Erythroblast (primary cell): ENCODE measurements around the gene ACSL6.

ENCODE experiments used
- DNase-seq, 2 experiments: peaks; one replicate each; lab custom pipeline; 2025; lab: John Stamatoyannopoulos, UW
- GATA1 ChIP-seq: IDR thresholded peaks from 2 replicates; pipeline ENCODE4 v1.6.1; 2011; ENCODE audit warnings: low read depth, mild to moderate bottlenecking, control low read depth, low read length, moderate library complexity
- POLR2A ChIP-seq: IDR thresholded peaks from 2 replicates; pipeline ENCODE4 v1.6.1; 2011; ENCODE audit warnings: mild to moderate bottlenecking, low read length

The ACSL6 gene

DNA sequence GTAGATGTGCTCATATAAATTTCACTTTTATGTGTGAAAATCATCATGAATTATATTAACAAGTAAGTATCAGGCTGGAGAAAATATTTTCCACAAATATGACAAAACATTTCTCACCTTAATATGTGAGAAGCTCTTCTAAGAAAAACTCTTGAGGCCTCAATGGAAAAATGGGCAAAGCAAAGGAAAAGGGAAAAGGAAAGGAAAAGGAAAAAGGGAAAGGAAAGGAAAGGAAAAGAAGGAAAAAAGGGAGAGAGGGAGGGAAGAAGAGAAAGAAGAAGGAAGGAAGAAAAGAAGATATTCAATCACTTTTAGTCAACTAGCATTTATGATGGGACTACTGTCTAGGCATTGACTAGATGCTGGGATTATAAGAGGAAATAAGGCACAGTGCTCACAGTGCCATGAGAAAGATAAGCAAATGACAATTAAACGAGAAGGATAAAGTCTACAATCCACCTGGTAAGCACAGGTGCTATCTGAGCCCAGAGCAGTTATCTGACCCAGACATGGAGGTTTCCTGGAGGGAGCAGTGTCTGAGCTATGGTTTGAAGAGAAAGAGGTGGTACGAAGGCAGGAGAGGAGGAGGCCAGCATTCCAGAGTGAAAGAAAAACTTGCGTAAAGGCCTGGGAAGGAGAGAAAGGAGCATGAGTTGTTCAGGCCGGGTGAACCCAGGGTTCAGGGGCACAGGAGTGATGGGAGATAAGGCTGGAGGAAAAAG is 18.3 kb upstream of the ACSL6 start:
- TF ChIP-seq POLR2A (no peak), GATA1 (no peak)

DNA sequence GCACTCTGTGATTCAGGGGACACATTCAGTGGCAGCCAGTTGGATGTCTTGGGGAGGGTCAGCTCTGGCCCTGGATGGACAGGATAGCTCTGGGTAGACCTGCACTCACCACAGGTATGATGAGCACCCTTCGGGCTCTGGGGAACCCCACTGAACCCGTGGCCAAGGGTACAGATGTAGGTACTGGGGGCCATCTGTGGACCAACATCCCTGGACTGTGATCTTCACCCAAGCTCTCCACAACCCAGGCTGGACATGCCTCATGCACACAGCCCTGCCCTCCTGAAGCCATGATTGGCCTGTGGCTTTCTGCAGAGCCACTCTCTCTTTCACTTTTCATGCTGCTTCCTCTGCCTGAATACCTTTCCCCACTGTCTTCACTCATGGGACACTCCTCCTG is 15.6 kb upstream of the ACSL6 start:
- DNase-seq, result no peak
- TF ChIP-seq POLR2A (no peak), GATA1 (no peak)

More for the DNA sequence above, 18.3 kb upstream of the ACSL6 start:
- no peak for DNase-seq

DNA sequence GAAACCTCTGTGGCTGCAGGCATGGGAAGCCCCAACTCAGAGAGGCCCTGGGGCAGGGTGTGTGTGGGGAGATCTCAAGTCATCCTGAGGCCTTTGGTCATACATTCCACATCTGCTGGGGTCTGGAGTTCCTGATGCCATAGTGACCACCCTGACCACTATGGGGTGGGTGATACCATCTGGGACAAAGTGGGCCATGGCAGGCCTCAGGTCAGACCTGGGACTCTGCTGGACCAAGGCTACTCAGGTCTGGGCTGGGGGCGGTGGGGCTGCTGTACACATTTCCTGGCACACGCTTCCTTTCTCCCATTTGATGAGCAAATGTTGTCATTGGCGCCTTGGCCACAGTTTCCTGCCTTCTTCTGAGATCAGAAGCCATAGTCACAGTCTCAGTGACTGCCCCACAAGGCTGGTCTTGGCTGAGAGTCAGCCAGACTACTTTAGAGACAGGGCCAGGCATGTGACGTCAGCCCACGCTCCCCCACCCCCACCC is 15.1 kb upstream of the ACSL6 start:
- no peak for TF ChIP-seq POLR2A
- no peak for TF ChIP-seq GATA1
- DNase-seq, result no peak

DNA sequence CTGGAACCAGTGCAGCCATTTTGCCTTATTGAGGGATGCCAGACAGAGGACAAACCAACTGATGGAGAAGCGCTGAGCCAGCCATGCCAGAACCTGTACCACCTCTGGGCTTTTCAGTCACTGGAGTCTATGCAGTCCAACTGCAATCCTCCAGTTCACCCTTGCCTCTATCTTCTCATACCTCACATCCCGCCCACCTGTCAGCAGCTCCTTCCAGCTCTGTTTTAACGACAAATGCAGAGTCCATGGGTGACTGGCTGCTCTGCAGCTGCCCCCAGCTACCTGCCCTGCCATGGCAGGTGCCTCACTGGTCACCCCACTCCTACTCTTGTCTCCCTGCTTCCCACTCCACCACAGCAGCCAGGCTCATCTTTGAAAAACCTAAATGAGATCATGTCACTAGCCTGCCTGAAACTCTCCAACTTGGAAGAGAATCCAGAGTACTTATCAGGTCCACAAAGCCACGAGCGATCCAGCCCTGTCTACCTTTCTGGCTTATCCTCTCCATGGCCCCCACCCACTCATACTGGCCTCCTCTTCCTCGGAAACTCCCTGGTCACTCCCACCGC is 14.0 kb upstream of the ACSL6 start:
- TF ChIP-seq POLR2A (no peak), GATA1 (no peak)
- no peak for DNase-seq

DNA sequence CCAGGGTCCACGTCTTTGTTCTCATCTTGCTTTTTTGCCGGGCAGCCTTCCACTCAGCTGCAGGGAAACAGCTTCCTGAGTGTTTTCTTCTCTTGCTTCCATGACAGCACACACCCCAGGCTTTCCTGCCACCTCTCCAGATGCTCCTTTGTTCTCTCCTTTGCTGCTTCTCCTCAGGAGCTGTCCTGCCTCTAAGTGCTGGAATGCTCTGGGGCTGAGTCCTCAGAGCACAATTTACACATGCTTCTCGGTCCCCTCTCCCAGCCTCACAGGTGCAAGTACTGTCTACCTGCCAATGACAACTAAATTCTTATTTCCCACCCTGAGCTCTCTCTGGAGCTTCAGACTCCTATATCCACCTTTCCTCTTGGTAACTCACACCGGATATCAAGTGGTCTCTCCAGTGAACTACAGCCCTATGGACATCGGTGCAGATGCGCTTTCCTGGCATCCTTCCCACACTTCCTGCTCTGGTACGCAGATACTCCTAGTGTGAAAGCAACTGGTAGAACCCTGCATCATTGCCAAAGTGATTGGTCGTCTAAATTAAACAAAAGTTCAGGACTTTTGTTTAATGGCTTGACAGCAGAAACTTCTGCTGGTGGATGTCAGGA is 13.4 kb upstream of the ACSL6 start:
- TF ChIP-seq POLR2A (no peak), GATA1 (no peak)
- no peak for DNase-seq

DNA sequence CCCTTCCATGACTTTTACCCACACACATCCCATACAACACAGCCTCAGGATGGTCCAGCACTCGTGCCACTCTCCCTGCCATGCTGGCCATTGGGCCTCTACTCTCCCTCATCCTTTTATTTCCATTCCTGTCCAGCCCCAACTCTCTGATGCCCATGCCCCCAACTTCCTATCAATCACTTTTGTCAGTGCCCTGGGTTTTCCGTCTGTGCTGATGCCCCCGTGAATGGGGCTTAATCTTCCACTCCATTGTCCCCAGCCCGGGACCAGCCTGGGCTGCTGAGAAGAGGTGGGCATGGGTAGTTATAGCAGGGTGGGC is 12.6 kb upstream of the ACSL6 start:
- no peak for TF ChIP-seq GATA1
- TF ChIP-seq POLR2A, result no peak

DNA sequence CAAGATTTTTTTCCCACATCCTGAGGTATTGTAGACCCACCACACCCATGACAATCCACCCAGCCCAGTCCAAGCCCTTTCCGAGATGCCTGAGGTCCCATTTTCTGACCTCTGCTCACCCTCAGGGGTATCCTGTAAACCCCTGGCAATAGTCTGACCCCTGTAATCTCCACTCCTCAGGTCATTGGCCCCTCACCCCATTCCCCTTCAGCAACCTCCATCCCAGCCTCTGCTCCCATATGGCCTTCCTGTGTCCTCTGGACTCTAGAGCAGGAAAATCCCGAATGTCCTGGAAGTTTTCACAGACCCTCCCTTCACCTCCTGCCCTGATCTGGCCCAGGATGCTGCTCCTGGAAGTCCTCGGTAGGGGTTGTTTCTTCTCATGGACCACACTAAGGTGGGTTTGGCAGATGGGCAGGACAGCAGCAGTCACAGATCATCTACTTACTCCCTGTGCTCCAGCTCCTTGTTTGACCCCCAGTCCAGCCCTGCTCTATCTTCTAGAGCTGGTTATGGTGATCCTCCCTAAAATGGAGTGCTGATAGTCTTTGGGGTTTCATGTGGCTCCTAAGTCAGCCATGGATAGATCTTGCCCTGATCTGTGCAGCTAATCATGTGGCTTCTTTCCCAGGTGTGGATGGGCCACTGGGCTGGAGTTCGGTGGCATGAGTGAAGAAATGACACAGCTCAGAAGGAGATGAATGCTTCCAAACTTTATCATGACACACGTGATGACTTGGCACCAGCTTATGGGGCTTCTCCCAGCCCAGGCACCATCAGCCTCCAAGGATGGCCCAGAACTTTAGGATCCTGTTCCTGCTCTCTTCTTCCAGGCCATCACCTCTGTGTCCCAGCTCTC is 12.0 kb upstream of the ACSL6 start:
- no peak for TF ChIP-seq POLR2A
- TF ChIP-seq GATA1, result no peak
- no peak for DNase-seq

More for the DNA sequence above, 12.6 kb upstream of the ACSL6 start:
- DNase-seq, result no peak

DNA sequence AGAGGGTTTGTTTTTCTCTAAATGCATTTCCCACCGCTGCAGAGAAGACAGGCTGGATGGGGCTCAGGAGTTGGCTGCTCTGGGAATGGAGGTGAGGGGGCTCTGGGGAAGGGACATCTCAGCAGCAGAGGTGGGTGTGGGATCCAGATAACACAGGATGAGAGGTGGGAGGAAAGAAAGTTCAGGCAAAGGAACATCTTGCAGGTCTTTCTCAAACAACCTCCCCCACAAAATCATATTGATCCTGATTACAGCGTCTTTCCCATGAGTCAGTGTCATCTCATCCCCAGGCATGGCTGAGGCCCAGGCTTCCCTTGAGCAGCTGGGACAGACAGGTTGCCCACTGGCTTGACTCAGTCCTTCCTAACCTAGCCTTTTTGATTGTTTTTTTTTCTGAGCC is 11.3 kb upstream of the ACSL6 start:
- DNase-seq, result no peak
- TF ChIP-seq GATA1 (no peak), POLR2A (no peak)

DNA sequence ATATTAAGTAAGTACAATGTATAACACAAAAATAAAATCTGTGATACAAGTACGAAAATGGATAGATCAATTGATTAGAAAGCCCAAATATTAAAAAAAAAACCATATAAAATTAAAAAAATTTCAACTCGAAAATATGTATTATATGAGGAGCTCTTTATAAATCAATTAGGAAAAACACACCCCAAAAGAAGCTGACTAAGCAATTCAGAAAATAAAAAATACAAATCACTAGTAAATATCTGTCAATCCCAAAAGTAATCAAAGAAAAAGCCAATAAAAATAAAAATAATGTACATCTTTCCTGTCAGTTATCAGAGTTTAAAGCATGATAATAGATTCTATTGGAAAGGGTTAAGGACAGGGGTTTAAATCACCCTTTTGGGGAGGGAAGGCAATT is 10.2 kb upstream of the ACSL6 start:
- TF ChIP-seq POLR2A (no peak), GATA1 (no peak)
- no peak for DNase-seq

DNA sequence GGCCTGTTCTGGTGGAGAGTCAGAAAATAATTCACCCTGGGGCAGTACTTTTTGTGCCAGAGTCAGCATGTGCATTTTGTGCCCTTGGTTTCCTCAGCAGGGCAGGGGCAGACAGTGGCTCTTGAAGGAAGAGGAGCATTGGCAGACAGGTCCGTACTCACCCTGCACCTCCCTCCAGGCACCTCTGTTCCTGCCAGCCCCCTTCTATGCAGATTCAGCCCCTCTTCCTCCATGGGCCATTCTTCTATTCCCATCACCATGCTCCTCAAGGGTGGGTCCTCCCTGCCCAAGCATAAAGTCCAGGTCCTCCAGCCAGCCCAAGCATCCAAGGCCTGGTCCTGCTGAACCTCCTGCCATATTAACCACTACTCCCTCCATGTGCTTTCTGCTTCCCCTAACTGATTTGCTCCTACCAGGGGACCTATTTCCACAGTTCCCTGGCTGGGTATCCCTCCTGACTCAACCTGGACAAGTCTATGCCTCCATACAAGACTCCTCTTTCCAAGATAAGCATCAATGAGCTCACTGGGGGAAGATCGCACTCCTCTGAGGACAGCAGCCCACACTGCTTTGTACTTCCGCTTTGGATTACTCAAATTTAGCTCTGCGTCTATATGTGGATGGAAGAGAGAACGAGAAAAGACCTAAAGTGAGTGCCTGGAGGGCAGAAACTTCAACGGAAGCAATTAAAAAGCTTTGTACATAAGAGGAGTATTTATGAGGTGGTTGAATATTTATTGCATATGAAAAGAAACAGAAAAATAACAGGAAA is 9.3 kb upstream of the ACSL6 start:
- DNase-seq, result no peak
- TF ChIP-seq GATA1 (no peak), POLR2A (no peak)

DNA sequence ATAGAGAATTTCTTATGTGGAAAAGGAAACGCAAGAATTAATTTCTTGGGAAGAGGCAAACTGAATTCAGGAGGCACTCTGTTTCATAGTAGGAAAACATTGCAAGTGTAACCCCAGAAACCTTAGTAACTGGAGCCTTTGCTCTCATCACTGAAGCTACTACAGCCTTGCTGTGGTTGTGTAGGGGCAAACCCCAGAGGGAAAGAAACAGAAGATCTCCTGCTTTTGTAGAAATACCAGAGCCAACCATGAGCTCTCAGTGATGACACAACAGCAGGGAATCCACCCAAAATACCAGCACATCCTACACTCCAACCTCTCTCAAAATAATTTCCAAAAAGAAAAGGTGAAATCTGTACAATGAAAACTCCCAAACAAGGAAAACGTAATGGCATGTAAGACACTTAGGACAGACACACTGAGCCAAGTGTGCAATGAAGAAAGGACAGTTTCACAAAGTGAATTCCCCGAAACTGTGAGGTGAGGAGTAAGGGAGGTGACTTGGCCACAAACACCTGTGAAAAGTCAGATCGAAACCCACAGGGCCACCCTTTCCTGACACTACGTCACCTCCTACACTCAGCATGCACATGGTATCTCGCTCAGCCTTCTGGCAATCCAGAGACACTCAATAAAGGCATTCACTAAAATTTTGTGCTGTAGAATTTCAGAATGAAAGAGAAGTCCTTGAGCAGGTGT is 8.5 kb upstream of the ACSL6 start:
- TF ChIP-seq GATA1 (no peak), POLR2A (no peak)
- no peak for DNase-seq

DNA sequence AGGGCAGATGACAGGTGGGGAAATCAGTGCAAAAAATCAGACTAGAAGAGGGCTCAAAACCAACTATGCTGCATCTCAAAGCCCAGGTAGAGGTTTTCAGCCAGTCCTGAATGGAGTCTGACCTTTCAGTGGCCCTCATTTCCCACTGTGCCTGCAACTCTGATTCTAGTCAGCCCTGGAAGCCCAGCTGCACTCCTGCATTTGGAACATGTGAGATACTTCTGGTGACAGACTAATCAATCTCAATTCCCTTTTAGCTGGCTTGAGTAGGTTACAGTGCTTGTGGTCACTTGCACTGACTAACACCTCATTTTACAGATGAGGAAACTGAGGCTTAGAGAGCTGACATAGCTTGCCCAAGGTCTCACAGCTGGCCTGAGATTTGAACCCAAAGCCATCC is 7.9 kb upstream of the ACSL6 start:
- TF ChIP-seq GATA1, result no peak
- TF ChIP-seq POLR2A, result no peak
- DNase-seq, result no peak
